HEK293 (cell line): ENCODE measurements around the gene GUCY1A2.

Source experiments
- HOXA7 ChIP-seq: sonication (generic); formaldehyde crosslinking; IDR thresholded peaks from 2 replicates; pipeline ENCODE4 v1.8.1; 2022; ENCODE audit warnings: missing genetic modification reagents, borderline replicate concordance
- SETDB1 ChIP-seq: IDR thresholded peaks from one replicate; pipeline ENCODE4 v1.6.1; 2017; ENCODE audit warnings: mild to moderate bottlenecking, low read length, moderate library complexity, mixed read lengths; ENCODE audit not compliant: insufficient read length
- ZNF184 ChIP-seq: fragments of 450-650 bp; IDR thresholded peaks from 2 replicates; pipeline ENCODE4 v1.5.1; 2018; ENCODE audit warnings: missing biosample characterization, mild to moderate bottlenecking, missing genetic modification characterization
- ZNF621 ChIP-seq: fragments of 450-650 bp; formaldehyde crosslinking; IDR thresholded peaks from 2 replicates; pipeline ENCODE4 v1.5.1; 2017; ENCODE audit warnings: missing biosample characterization, missing genetic modification characterization
- ZNF747 ChIP-seq: fragments of 450-650 bp; formaldehyde crosslinking; IDR thresholded peaks from 2 replicates; pipeline ENCODE4 v1.5.1; 2016; ENCODE audit warnings: missing biosample characterization, missing genetic modification characterization
- TF ChIP-seq, protein P1 (sequence below): fragments of 450-650 bp; formaldehyde crosslinking; conservative IDR thresholded peaks from 2 replicates; pipeline ENCODE4 v1.5.1; 2016; ENCODE audit warnings: low read depth, missing biosample characterization, missing genetic modification characterization
- TF ChIP-seq, protein P2 (sequence below): fragments of 450-650 bp; formaldehyde crosslinking; IDR thresholded peaks from 2 replicates; pipeline ENCODE4 v1.5.1; 2016; ENCODE audit warnings: missing biosample characterization, missing genetic modification characterization
- TF ChIP-seq, protein P3 (sequence below): fragments of 450-650 bp; formaldehyde crosslinking; IDR thresholded peaks from 2 replicates; pipeline ENCODE4 v1.5.1; 2016; ENCODE audit warnings: missing biosample characterization, missing genetic modification characterization

DNA sequence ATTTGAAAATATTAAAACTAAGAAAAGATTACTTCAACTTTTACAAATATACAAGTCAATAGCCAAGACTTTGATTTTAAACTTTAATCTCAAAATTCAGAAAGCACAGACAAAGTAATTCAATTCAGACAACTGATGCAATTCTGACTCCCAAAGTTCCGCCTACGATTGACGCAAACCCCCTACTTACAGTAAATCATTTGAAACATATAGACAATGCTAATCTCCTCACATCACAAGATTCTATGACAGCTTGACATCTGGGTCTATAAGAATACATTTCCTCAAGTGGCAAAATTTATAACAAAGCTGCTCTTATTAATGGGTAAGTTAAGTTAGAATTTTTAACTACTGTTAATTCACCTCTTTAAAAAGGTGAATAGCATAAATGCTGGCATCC lies 75.2 kb downstream of the GUCY1A2 start:
- TF ChIP-seq, protein P1, sequence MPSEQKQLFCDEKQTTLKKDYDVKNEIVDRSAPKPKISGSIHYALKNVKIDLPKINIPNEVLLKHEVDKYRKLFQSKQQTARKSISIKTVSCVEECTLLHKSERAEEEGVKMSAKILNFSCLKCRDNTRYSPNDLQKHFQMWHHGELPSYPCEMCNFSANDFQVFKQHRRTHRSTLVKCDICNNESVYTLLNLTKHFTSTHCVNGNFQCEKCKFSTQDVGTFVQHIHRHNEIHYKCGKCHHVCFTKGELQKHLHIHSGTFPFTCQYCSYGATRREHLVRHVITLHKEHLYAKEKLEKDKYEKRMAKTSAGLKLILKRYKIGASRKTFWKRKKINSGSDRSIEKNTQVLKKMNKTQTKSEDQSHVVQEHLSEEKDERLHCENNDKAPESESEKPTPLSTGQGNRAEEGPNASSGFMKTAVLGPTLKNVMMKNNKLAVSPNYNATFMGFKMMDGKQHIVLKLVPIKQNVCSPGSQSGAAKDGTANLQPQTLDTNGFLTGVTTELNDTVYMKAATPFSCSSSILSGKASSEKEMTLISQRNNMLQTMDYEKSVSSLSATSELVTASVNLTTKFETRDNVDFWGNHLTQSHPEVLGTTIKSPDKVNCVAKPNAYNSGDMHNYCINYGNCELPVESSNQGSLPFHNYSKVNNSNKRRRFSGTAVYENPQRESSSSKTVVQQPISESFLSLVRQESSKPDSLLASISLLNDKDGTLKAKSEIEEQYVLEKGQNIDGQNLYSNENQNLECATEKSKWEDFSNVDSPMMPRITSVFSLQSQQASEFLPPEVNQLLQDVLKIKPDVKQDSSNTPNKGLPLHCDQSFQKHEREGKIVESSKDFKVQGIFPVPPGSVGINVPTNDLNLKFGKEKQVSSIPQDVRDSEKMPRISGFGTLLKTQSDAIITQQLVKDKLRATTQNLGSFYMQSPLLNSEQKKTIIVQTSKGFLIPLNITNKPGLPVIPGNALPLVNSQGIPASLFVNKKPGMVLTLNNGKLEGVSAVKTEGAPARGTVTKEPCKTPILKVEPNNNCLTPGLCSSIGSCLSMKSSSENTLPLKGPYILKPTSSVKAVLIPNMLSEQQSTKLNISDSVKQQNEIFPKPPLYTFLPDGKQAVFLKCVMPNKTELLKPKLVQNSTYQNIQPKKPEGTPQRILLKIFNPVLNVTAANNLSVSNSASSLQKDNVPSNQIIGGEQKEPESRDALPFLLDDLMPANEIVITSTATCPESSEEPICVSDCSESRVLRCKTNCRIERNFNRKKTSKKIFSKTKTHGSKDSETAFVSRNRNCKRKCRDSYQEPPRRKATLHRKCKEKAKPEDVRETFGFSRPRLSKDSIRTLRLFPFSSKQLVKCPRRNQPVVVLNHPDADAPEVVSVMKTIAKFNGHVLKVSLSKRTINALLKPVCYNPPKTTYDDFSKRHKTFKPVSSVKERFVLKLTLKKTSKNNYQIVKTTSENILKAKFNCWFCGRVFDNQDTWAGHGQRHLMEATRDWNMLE (tag by site-specific recombination), result no peak
- TF ChIP-seq, protein P2, sequence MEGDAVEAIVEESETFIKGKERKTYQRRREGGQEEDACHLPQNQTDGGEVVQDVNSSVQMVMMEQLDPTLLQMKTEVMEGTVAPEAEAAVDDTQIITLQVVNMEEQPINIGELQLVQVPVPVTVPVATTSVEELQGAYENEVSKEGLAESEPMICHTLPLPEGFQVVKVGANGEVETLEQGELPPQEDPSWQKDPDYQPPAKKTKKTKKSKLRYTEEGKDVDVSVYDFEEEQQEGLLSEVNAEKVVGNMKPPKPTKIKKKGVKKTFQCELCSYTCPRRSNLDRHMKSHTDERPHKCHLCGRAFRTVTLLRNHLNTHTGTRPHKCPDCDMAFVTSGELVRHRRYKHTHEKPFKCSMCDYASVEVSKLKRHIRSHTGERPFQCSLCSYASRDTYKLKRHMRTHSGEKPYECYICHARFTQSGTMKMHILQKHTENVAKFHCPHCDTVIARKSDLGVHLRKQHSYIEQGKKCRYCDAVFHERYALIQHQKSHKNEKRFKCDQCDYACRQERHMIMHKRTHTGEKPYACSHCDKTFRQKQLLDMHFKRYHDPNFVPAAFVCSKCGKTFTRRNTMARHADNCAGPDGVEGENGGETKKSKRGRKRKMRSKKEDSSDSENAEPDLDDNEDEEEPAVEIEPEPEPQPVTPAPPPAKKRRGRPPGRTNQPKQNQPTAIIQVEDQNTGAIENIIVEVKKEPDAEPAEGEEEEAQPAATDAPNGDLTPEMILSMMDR (tag by site-specific recombination), result no peak
- TF ChIP-seq HOXA7 (CRISPR knock-in tag), result no peak
- no peak for TF ChIP-seq SETDB1
- TF ChIP-seq ZNF621 (tag by site-specific recombination), result no peak
- no peak for TF ChIP-seq ZNF747 (tag by site-specific recombination)
- TF ChIP-seq ZNF184 (tag by site-specific recombination), result no peak
- TF ChIP-seq, protein P3, sequence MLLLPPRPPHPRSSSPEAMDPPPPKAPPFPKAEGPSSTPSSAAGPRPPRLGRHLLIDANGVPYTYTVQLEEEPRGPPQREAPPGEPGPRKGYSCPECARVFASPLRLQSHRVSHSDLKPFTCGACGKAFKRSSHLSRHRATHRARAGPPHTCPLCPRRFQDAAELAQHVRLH (tag by site-specific recombination), result no peak
